Uterus (tissue), 2 donors: ENCODE measurements around the gene SORL1.
A peak's percentile ranks its signal among the peaks of the same experiment; 100 is the strongest.

Experiments used
- POLR2A ChIP-seq, 2 donors: fragments of 450-650 bp; IDR thresholded peaks; one replicate each; pipeline ENCODE4 v1.6.1; 2016; ENCODE audit warnings: antibody characterized with exemption in 2 of 2, mild to moderate bottlenecking in 1 of 2, moderate library complexity in 1 of 2
- TF ChIP-seq, protein P1 (sequence below), 4 experiments: fragments of 200-600 bp in 2 of 4; fragments of 450-650 bp in 2 of 4; sonication (generic) in 2 of 4; IDR thresholded peaks; one replicate each; pipeline ENCODE4 v1.5.1; 2016 to 2019; ENCODE audit warnings: antibody characterized with exemption in 4 of 4, mild to moderate bottlenecking in 2 of 4, moderate library complexity in 1 of 4

DNA sequence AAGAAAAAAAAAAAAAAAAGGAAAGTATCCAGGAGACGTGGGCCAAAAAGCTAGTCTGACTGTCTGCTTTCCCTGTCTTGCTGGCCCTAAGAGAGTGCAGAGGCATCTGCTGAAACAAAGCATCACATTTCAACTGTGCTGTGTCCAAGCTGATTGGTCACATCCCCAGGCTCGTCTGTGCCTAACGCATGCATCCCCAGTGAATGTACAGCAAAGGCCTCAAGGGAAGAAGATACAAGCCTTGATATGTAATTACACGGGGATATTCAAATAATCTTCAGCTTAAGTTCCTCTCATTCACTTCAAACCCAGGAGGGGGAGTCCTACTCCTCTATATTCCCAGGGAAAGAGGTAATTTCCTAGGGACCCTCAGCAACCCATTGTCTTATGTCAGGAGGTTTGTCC lies 5.4 kb upstream of the SORL1 start:
- TF ChIP-seq, protein P1, sequence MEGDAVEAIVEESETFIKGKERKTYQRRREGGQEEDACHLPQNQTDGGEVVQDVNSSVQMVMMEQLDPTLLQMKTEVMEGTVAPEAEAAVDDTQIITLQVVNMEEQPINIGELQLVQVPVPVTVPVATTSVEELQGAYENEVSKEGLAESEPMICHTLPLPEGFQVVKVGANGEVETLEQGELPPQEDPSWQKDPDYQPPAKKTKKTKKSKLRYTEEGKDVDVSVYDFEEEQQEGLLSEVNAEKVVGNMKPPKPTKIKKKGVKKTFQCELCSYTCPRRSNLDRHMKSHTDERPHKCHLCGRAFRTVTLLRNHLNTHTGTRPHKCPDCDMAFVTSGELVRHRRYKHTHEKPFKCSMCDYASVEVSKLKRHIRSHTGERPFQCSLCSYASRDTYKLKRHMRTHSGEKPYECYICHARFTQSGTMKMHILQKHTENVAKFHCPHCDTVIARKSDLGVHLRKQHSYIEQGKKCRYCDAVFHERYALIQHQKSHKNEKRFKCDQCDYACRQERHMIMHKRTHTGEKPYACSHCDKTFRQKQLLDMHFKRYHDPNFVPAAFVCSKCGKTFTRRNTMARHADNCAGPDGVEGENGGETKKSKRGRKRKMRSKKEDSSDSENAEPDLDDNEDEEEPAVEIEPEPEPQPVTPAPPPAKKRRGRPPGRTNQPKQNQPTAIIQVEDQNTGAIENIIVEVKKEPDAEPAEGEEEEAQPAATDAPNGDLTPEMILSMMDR (IDR thresholded peaks at IDR 0.05) = peak in 2 of 4 experiments; percentile 8 to 9
- TF ChIP-seq POLR2A (IDR thresholded peaks at IDR 0.05) = no peak
